Measurements from ENCODE around the gene ATG7.
"Not testable (repeated sequence)": the region's sequence is repeated elsewhere in the genome, so short reads cannot be mapped to it uniquely, and the experiment has no call there.

ATG7 gene

GRCh38 chr3:11523572-11524101, 251.4 kb downstream of the ATG7 start:
- in situ Hi-C loops (cut with HindIII; ENCODE audit: low sequenced_read_pairs): no loop called here

GRCh38 chr3:11526121-11526520, 253.9 kb downstream of the ATG7 start:
- in situ Hi-C loops (cut with HindIII; ENCODE audit: low sequenced_read_pairs): not testable (repeated sequence)

DNA sequence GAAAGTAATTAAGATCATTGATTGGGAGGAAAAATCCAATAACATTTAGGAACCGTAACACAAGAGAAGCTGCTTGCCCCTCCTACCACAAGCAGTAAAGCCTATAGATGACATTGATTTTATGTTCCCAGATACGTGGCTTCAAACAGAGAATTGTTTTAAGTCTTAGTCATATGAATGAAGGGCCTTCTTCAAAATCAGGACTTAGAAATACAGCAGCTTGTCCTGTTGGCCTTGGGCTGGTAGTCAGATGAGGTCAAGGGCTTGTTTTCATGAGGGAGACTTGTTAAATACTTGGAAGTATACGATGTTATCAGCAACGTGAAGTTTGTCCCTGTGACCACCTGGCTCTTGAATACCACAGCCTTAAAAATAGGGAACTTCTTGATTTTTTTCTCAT, 257.1 kb downstream of the ATG7 start:
- in situ Hi-C loops (cut with HindIII; ENCODE audit: low sequenced_read_pairs): no loop called here

DNA sequence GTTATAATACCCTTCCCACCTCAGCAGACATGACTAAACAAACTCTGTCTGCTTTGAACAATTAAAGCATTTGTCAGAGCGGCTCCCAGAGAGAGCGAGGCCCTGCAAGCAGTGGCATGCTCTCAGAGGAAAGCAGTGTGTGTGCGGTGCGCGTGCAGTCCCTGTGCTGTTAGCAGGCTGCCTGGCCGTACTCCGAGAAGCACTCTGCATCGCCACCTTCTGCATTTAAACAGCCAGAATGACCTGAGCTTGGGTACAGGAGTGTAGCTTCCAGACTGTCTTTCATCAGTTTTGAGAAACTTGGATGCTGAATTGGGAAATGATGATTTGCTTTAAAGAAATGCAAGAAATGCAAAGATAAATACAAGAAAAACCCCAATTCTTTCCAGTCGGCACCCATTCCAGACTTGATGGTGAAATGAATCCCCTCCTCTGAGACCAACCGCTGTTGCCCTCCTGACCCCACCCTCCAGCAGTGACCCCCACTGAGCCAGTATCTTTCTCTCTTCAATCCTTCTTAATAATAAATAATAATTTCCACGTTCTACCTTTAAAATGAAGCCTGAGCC, 258.0 kb downstream of the ATG7 start:
- in situ Hi-C loops (cut with HindIII; ENCODE audit: low sequenced_read_pairs): no loop called here

- in situ Hi-C loops (cut with HindIII; ENCODE audit: low sequenced_read_pairs): no loop called here
Observed at GRCh38 chr3:11532931-11533391, 260.8 kb downstream of the ATG7 start.

DNA sequence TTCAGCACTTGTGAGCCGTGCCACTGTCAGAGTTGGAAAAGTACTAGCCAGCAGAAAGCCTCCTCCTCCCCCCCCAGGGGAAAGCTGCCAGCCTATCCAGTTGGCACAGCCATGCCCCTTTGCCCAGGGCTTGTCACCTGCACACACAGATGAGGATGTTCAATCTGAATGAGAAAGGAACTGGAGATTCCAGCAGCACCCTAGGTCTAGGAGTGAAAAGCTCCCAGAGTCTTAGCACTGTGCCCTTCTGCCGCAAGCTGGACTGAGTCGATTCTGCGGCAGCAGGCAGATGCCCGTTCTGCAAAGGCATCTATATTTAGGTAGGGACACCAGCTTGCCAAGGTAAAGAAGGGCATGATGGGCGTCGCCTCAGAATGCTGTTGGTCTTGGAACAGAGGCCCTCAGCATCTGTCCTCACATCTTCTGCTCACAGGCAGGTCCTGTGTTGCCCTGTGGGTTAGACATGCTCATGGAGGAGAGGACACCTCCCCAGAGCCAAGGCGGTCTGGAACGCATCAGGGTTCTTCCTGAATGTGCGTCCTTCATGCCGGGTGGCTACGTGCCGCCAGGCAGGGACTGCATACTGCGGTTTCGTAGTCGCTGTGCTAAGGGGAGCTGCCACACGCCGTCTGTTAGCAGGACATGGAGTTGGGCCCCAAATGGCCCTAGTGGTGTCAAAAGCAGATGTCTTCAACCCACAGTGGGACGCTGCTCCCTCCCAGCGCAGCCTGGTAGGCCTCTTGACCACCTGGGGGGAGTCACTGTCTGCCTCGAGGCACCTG, 262.0 kb downstream of the ATG7 start:
- in situ Hi-C loops (cut with HindIII; ENCODE audit: low sequenced_read_pairs): no loop called here

GRCh38 chr3:11534793-11535101, 262.6 kb downstream of the ATG7 start:
- in situ Hi-C loops (cut with HindIII; ENCODE audit: low sequenced_read_pairs): no loop called here

DNA sequence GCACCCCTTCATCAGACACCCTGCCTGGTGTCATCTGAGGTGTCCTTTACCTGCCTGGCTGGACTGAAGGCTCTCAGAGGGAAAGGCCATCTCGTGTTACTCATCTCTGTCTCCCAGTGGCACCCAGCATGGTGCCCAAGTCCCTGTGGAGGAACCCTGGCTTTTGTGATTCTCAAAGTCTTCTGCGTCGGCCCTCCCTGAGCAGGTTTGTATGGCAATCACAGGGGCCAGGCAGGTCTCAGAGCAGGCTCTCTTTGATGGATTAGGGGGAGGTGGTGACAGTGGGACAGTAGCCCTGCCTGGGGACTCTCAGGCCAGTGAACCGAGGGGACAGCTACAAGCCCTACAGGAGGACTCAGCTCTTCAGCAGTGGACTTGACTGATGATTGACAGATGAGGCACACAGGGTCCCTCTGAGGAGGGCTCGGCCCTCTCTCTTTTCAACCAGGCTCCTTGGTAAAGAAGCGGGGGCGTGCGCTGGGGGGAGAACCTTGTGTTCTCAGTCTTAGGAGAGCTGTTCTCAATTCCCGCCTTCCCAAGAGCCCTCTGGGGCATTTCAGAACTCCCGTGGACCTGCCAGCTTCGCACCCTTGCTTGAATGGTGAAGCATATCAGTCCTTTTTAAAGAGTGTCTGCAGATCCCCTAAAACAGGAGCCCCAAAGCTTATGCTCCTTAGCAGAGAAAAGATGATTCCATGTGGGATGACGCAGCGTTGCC, 263.2 kb downstream of the ATG7 start:
- in situ Hi-C loops (cut with HindIII; ENCODE audit: low sequenced_read_pairs): no loop called here

- in situ Hi-C loops (cut with HindIII; ENCODE audit: low sequenced_read_pairs): no loop called here
Observed at GRCh38 chr3:11536132-11536935, 264.1 kb downstream of the ATG7 start.

- in situ Hi-C loops (cut with HindIII; ENCODE audit: low sequenced_read_pairs): no loop called here
Observed at GRCh38 chr3:11536936-11537612, 264.9 kb downstream of the ATG7 start.

GRCh38 chr3:11538581-11538980, 266.4 kb downstream of the ATG7 start:
- in situ Hi-C loops (cut with HindIII; ENCODE audit: low sequenced_read_pairs): no loop called here

- in situ Hi-C loops (cut with HindIII; ENCODE audit: low sequenced_read_pairs): no loop called here
Observed at GRCh38 chr3:11539218-11539617, 267.0 kb downstream of the ATG7 start.

- in situ Hi-C loops (cut with HindIII; ENCODE audit: low sequenced_read_pairs): no loop called here
Observed at GRCh38 chr3:11539677-11540076, 267.5 kb downstream of the ATG7 start.

GRCh38 chr3:11541321-11542303, 269.4 kb downstream of the ATG7 start:
- in situ Hi-C loops (cut with HindIII; ENCODE audit: low sequenced_read_pairs): no loop called here

DNA sequence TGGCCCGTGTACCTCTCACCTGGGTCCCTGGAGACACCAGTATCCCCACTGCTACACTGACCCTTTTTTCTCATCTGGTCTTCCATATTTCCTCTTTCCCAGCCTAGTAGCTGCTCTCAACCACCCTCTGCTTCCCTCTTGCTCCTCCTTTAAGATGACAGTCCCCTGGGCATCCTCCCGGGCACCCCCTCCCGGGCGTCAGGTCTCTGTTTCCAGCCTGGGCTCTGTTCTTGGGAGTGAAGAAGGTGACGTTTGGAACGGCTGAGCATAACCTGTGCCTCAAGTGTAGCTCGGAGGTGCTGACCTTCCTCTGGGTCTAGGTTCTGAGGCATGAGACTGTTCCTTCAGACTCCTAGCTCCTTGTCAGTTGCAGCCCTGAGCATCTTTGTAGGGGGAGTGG, 270.4 kb downstream of the ATG7 start:
- in situ Hi-C loops (cut with HindIII; ENCODE audit: low sequenced_read_pairs): no loop called here

GRCh38 chr3:11543141-11543947, 271.1 kb downstream of the ATG7 start:
- in situ Hi-C loops (cut with HindIII; ENCODE audit: low sequenced_read_pairs): no loop called here

DNA sequence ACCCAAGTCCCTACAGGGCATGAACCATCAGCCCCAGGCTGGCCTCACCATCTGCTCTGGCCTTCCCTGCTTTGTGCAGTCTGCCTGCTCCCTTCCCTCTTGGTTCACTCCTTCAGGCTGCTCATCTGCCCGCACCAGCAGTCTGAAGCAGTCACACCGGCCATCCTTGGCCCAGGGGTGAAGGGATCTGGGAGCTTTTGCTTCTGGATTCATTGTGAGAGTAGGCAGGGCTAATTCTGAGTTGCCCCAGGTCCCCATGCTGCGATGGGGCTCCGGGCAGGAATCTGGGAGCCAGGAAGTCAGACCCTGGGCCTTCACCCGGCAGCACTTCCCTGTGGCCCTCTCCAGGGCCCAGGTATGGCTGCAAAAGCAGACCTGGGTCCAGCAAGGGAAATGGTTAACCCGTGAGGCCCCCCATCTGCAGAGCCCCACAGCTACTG, 271.8 kb downstream of the ATG7 start:
- in situ Hi-C loops (cut with HindIII; ENCODE audit: low sequenced_read_pairs): no loop called here

DNA sequence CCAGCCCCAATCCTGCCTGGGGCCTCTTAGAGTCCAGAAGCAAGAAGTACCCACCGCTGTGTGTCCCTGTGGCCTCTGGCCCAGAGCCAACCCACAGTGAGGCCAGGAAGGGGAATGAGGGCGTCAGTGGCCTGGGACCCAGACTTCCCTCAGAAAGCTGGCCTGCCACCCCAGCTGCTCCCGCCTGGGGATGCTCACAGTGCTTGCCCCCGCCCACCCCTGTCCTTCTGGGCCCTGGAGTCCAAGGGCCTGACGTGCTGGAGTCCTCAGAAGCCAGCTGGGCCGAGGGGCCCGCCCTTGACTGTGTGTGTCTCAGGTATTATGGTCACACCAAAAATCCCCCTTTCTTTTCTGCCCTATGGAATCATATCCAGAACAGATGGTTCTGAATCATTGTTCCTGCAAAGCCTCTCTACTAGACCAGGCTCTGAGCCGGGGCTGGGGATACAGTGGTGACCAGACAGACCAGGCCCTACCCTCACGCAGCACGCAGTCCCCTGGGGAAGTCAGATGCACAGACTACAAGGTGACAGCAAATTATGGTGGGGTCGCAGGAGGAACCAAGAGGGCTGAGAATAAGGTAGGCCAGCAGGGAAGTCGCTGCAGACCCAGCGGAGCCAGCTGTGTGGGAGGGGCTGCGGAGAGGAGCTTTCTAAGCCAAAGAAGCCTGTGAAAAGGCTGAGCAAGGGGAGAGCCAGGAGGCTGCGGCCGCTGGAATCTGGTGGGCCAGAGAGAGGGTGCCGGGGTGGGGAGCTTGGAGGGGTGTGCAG, 272.4 kb downstream of the ATG7 start:
- in situ Hi-C loops (cut with HindIII; ENCODE audit: low sequenced_read_pairs): no loop called here

Data from DLD1 (cell line).